Sigmoid colon (tissue), 7 donors: ENCODE data around the gene HPS1. TPM values are rescaled to one million over a fixed set of nuclear protein-coding genes. Genes with fewer than 3 reads are reported as not detected.
A peak's percentile ranks its signal among the peaks of the same experiment; 100 is the strongest.

ENCODE experiments used
- DNase-seq: peaks from one replicate; pipeline ENCODE4 v3.0.0-alpha.2; 2019
- H3K27ac ChIP-seq, 4 donors: fragments of 200-600 bp; sonication (generic); one replicate each; pipeline ENCODE4 v1.5.1; 2016 to 2019; ENCODE audit warnings: mild to moderate bottlenecking in 1 of 4
- H3K27me3 ChIP-seq, 3 donors: fragments of 200-600 bp; sonication (generic); one replicate each; pipeline ENCODE4 v1.5.1; 2019; ENCODE audit warnings: mild to moderate bottlenecking in 1 of 3
- H3K36me3 ChIP-seq, 4 donors: fragments of 200-600 bp; sonication (generic); one replicate each; pipeline ENCODE4 v1.5.1; 2016 to 2019
- H3K4me1 ChIP-seq, 4 donors: fragments of 200-600 bp; sonication (generic); one replicate each; pipeline ENCODE4 v1.5.1; 2017 to 2019
- H3K4me3 ChIP-seq, 4 donors: fragments of 200-600 bp; sonication (generic); one replicate each; pipeline ENCODE4 v1.5.1; 2017 to 2019; ENCODE audit warnings: mild to moderate bottlenecking in 2 of 4, moderate library complexity in 1 of 4
- H3K9me3 ChIP-seq, 4 donors: fragments of 200-600 bp in 3 of 4; sonication (generic) in 3 of 4; one replicate each; pipeline versions ENCODE4 v1.5.1 to v1.6.1; 2013 to 2019
- CTCF ChIP-seq, 4 experiments: fragments of 450-650 bp in 3 of 4; fragments of 200-600 bp in 1 of 4; IDR thresholded peaks; one replicate each; pipeline ENCODE4 v1.5.1; 2016 to 2019; ENCODE audit warnings: antibody characterized with exemption in 4 of 4, mild to moderate bottlenecking in 3 of 4, moderate library complexity in 2 of 4
- EP300 ChIP-seq, 4 donors: sonication (generic); formaldehyde crosslinking; IDR thresholded peaks; one replicate each; pipeline ENCODE4 v1.6.1; 2017; ENCODE audit warnings: antibody characterized with exemption in 4 of 4
- POLR2A ChIP-seq, 2 donors: fragments of 450-650 bp; IDR thresholded peaks; one replicate each; pipeline ENCODE4 v1.6.1; 2016; ENCODE audit warnings: antibody characterized with exemption in 2 of 2, mild to moderate bottlenecking in 2 of 2, moderate library complexity in 2 of 2
- POLR2AphosphoS5 ChIP-seq, 4 donors: sonication (generic); formaldehyde crosslinking; IDR thresholded peaks; one replicate each; pipeline ENCODE4 v1.6.1; 2017; ENCODE audit warnings: antibody characterized with exemption in 4 of 4
- WGBS, 2 donors: extraction: QIAGEN DNeasy Blood & Tissue Kit; methylation state at CpG; one replicate each; pipeline ENCODE4 v1.1.7; 2013; 5-methylcytosine and 5-hydroxymethylcytosine counted together
- intact Hi-C: fragments of 100-400 bp; cut with DNase I; formaldehyde crosslinking; loops from one replicate; pipeline ENCODE4 v1.15.1; 2023
- polyA plus RNA-seq, 3 donors: library from polyadenylated mRNA; stranded (reverse); fragments of 200-250 nt; gene quantifications; one replicate each; pipeline ENCODE4 v1.2.3, GENCODE V29; 2013
- total RNA-seq, 4 donors: library from RNA; depleted of rRNA; stranded (reverse); fragments of >200 nt; gene quantifications; one replicate each; pipeline ENCODE4 v1.1.0, GENCODE V29; 2016
- donor health status: healthy with polysubstance abuse.
- donor health status: Bipolar disorder and iron deficiency.
- donor health status: healthy.

HPS1 gene
- total and polyA plus RNA-seq, 7 donors: 44.7 to 93.1 (median 70.7) TPM

GRCh38 chr10:98430427-98430826 lies 16.3 kb downstream of the HPS1 start:
- Histone ChIP-seq H3K4me3 (no peak overlapping the region), H3K36me3 (peaks cover 32 to 96% (median 71%) of the 10 kb centered on the region in 4 donors), H3K27ac (no peak overlapping the region), H3K27me3 (no peaks in the 10 kb centered on the region), H3K9me3 (peaks cover 0 to 2% (median 0%) of the 10 kb centered on the region in 4 donors), H3K4me1 (no peaks in the 10 kb centered on the region)
- WGBS, 2 donors: 96 to 97% methylated on average over 8 of the region's 8 CpGs
- intact Hi-C loops: no loop called here
- TF ChIP-seq EP300 (IDR thresholded peaks at IDR 0.05): no peak
- TF ChIP-seq CTCF (IDR thresholded peaks at IDR 0.05): no peak
- TF ChIP-seq POLR2AphosphoS5 (IDR thresholded peaks at IDR 0.05): no peak
- TF ChIP-seq POLR2A (IDR thresholded peaks at IDR 0.05): no peak
- DNase-seq: no peak

- Histone ChIP-seq H3K36me3 (peaks cover 23 to 92% (median 62%) of the 10 kb centered on the region in 4 donors), H3K4me1 (no peaks in the 10 kb centered on the region), H3K4me3 (no peak overlapping the region), H3K9me3 (peaks cover 0 to 2% (median 0%) of the 10 kb centered on the region in 4 donors), H3K27ac (no peak overlapping the region), H3K27me3 (no peaks in the 10 kb centered on the region)
- DNase-seq: no peak
- 96 to 97% methylated on average over 22 of the region's 22 CpGs for WGBS, 2 donors
- intact Hi-C loops: no loop called here
- no peak for TF ChIP-seq CTCF (IDR thresholded peaks at IDR 0.05)
Observed at GRCh38 chr10:98429320-98430072, 17.2 kb downstream of the HPS1 start.

- WGBS, 2 donors: 93 to 98% methylated on average over 7 of the region's 7 CpGs
- no peak overlapping the region for H3K27ac ChIP-seq
- peaks cover 16 to 91% (median 46%) of the 10 kb centered on the region in 4 donors for H3K36me3 ChIP-seq
- no peak overlapping the region for H3K4me3 ChIP-seq
- no peaks in the 10 kb centered on the region for H3K27me3 ChIP-seq
- DNase-seq: peak; percentile 47
- H3K4me1 ChIP-seq: no peaks in the 10 kb centered on the region
- no peaks in the 10 kb centered on the region for H3K9me3 ChIP-seq
- intact Hi-C loops: no loop called here
- TF ChIP-seq CTCF (IDR thresholded peaks at IDR 0.05) (no peak), EP300 (IDR thresholded peaks at IDR 0.05) (no peak), POLR2AphosphoS5 (IDR thresholded peaks at IDR 0.05) (no peak), POLR2A (IDR thresholded peaks at IDR 0.05) (no peak)
Observed at GRCh38 chr10:98427011-98427515, 19.7 kb downstream of the HPS1 start.

- H3K36me3 ChIP-seq: peaks cover 14 to 84% (median 34%) of the 10 kb centered on the region in 4 donors
- intact Hi-C loops: no loop called here
- no peak overlapping the region for H3K4me3 ChIP-seq
Observed at GRCh38 chr10:98425511-98426352, 21.0 kb downstream of the HPS1 start.

More at GRCh38 chr10:98425511-98426352, 21.0 kb downstream of the HPS1 start:
- Histone ChIP-seq H3K4me1 (no peaks in the 10 kb centered on the region), H3K27ac (no peak overlapping the region), H3K9me3 (no peaks in the 10 kb centered on the region), H3K27me3 (no peaks in the 10 kb centered on the region)
- WGBS, 2 donors: 86 to 89% methylated on average over 21 of the region's 21 CpGs
- peak; percentile 62 for DNase-seq
- TF ChIP-seq POLR2AphosphoS5 (IDR thresholded peaks at IDR 0.05) (no peak), CTCF (IDR thresholded peaks at IDR 0.05) (peak; percentile 22 to 61 (median 36))
